SIG-M5 treated with dmso at 0.1 percent for 504 hours (cell line): ENCODE results near the gene AR.

Source experiments
- DNase-seq: peaks from one replicate; lab custom pipeline; 2025; ENCODE audit not compliant: unreplicated experiment; lab: John Stamatoyannopoulos, UW

AR gene, protein sequence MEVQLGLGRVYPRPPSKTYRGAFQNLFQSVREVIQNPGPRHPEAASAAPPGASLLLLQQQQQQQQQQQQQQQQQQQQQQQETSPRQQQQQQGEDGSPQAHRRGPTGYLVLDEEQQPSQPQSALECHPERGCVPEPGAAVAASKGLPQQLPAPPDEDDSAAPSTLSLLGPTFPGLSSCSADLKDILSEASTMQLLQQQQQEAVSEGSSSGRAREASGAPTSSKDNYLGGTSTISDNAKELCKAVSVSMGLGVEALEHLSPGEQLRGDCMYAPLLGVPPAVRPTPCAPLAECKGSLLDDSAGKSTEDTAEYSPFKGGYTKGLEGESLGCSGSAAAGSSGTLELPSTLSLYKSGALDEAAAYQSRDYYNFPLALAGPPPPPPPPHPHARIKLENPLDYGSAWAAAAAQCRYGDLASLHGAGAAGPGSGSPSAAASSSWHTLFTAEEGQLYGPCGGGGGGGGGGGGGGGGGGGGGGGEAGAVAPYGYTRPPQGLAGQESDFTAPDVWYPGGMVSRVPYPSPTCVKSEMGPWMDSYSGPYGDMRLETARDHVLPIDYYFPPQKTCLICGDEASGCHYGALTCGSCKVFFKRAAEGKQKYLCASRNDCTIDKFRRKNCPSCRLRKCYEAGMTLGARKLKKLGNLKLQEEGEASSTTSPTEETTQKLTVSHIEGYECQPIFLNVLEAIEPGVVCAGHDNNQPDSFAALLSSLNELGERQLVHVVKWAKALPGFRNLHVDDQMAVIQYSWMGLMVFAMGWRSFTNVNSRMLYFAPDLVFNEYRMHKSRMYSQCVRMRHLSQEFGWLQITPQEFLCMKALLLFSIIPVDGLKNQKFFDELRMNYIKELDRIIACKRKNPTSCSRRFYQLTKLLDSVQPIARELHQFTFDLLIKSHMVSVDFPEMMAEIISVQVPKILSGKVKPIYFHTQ

DNA sequence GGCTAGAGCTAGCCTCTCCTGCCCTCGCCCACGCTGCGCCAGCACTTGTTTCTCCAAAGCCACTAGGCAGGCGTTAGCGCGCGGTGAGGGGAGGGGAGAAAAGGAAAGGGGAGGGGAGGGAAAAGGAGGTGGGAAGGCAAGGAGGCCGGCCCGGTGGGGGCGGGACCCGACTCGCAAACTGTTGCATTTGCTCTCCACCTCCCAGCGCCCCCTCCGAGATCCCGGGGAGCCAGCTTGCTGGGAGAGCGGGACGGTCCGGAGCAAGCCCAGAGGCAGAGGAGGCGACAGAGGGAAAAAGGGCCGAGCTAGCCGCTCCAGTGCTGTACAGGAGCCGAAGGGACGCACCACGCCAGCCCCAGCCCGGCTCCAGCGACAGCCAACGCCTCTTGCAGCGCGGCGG, at the start of gene AR:
Gene AR, plus strand, starts transcription at position 204 of the 400 bp plus-strand sequence. CDS start 1,126 bp downstream, outside the sequence.
- DNase-seq, result no peak

DNA sequence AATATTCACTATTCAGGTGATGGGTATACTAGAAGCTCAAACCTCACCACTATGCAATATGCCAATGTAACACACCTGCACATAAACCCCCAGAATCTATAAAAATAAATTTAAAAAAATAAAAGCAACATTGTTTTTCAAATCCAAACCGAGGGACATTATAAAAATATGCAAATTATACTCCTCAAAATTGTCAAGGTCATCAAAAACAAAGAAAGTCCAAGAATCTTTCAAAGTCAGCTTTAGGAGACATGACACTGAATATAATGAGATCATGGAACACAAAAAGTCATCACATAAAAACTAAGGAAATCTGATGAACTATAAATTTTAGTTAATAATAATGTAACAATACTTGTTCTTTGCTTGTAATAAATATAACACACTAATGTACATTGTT, 43.2 kb upstream of the AR start:
- no peak for DNase-seq

DNA sequence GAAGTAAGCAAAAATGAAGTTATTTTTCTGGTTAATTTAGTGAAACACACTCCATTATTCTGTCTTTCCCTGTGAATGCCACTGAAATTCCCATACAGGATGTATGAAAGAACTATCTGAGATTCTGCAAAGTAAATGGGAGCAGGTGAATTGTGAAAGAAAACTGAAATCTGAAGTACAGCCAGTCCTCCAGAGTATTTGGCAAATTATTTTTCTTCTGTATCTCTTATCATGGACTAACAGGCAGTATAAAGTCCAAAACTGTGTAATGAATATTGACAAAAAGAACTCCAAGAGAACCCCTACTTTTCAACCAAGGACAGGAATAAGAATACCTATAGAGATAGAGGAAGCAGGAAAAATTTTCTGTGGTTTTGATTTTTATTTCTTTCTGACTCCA, 40.8 kb upstream of the AR start:
- no peak for DNase-seq

DNA sequence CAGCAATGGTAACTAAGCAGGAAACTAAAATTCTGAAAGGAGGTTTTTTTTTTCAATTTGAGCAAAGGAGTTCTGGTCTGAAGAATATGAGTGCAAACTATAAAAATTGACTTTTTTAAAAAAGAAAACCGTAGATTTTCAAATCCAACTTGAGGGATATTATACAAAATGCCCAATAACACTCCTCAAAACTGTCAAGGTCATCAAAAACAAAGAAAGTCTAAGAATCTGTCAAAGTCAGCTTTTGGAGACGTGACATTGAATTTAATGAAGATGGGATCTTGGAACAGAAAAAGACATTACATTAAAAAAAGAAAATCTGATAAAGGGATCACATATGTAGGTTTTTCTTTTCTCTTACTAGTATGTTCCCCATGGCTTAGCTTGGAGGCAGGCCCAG, 40.4 kb upstream of the AR start:
- no peak for DNase-seq

DNA sequence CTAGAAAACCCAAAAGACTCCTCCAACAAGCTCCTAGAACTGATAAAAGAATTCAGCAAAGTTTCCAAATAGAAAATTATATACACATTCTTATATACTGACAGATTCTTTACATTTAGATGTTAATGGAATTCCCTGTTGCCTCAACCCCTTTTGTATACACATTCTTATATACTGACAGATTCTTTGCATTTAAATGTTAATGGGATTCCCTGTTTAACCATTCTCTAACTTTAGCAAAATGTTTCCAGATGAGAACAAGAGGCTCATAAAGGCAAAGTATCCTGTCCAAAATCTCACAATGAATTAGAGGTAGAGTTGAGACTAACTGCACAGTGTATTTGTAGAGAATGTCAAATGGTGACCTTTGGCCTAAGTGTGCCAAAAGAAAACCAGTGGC, 23.1 kb upstream of the AR start:
- DNase-seq, result no peak

DNA sequence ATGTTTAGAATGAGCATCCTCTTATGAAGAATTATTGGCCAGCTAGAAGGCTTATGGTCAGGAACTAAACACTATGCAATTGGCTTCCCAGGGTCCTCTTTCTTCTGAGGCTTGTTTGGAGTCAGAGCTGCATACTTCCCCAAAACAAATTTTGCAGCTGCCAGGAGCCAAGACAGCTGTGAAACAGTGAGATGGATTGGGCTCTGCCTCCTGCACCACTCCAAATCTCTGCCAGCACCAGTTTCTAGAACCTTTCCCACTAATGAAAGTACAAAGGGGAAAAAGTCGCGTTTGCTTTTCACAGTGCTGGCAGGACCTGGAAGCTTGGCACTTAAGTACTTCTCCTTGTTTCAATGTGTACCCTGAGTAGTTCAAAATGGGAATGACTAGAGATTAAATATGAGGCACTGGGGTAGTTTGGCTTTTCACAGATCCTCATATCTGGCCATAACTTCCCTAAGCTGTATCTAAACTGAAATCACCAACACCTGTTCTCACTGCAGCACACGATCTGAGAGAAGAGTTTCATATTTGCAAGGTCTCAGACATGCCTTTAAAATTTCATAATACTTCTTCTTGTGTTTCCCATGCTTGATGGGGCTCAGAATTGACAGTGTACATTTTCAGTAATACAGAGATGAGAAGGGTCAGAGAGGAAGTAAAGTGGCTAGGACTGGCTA, 20.7 kb upstream of the AR start:
- no peak for DNase-seq

DNA sequence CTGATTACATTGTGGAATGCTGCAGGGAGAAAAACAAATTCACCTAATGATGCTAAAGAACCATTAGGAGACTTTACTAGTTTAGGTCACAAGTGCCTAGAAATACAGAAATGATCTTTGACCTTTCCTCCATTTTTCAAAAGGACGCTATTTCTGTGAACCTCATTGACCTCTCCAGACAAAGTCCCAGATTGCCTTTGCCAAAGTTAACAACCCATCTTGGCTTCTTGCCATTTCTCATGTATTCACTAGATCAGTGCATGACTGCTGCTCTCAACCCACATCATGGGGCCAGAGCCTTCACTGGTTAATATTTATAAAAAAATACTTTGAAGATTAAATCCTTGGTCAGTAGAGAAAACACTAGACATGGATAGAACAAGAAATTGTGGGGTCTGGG, 19.9 kb upstream of the AR start:
- DNase-seq, result no peak

DNA sequence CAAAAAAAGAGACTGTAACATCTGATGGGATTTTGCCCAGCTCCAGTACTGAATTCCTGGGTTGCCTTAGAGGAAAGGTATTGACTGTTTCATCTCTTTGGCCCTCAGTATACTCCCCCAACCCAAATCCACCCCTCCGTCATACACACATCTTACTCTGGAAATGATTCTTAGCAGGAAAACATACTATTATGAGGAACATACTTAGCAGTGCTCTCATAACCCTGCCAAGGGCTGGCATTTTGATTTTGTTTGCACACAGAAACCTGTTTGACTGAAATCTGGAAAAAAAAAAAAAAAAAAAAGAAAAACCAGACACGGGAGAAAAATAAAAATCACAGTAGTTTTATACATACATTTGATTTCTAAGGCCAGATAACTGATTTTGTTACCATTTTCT, 19.4 kb upstream of the AR start:
- DNase-seq, result no peak

DNA sequence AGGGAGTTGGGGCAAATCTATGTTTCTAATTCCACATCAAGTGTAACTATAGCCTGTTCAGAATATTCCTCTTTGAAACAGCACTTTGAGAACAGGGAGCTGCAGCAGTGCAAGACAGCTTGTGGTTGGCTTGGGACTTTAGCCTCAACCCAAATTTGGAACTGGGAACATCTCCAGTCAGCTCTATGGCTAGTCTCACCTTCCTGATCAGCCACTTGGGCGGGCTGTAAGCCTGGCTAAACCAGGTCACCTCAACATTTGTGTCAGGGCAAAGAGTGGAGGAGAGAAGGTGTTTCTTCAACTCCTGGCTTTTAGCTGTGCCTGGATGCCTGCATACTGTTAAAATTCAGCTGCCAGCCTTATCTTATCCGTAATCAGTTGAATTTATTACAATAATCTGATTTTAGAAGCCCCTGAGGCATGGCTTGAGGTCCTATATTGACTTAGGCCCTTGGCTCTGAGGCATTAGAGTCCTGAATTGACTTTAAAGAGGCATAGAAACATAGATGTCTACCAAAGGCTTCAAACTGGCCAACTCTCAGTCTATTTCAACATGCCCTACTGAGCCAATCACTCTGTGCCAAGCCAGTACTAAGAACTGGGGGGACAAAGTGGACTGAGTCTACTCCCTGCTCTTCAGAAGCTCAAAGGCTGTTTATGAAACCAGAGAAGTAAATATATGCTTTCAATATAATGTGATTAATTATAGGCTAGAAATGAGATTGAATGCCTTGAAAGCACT, 18.7 kb upstream of the AR start:
- no peak for DNase-seq

DNA sequence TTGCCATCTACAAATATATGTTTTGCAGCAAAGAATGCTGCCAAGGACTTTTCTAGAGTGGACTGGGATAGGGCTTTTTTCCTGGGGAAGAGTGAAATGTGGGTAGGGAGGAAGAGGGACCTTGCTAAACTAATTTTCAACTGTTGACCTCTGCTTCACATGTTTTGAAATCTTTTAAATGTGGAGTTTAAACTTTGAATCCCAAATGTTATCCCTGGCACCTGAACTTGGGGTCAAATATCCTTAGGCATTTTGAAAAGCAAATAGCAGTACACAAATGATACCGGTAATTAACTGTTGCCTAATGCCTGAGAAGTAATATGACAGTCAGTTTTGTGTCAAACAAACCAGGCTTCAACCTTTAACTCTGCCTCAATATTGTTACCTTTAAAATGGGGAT, 7.3 kb upstream of the AR start:
- no peak for DNase-seq

DNA sequence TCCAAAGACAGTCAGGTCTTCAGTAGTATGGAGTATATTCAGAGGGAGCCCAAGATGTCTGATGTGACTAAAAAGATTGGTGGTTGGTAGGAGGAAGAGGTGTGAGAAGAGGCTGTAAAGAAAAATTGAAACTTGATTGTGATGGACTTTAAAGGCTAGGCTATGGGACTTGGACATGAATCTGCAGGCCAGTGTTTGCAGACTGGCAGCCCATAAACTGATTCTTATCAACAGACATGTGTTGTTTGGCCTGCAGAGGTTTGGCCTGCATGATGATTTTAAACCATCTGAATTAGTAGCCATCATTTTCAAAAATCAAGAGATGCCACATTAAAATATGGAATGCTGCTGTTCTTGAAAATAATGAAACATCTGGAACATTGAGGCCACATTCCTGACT, 5.4 kb upstream of the AR start:
- DNase-seq, result no peak

DNA sequence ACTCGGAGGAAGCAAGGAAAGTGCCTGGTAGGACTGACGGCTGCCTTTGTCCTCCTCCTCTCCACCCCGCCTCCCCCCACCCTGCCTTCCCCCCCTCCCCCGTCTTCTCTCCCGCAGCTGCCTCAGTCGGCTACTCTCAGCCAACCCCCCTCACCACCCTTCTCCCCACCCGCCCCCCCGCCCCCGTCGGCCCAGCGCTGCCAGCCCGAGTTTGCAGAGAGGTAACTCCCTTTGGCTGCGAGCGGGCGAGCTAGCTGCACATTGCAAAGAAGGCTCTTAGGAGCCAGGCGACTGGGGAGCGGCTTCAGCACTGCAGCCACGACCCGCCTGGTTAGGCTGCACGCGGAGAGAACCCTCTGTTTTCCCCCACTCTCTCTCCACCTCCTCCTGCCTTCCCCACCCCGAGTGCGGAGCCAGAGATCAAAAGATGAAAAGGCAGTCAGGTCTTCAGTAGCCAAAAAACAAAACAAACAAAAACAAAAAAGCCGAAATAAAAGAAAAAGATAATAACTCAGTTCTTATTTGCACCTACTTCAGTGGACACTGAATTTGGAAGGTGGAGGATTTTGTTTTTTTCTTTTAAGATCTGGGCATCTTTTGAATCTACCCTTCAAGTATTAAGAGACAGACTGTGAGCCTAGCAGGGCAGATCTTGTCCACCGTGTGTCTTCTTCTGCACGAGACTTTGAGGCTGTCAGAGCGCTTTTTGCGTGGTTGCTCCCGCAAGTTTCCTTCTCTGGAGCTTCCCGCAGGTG, 637 bp downstream of the AR start:
- no peak for DNase-seq

DNA sequence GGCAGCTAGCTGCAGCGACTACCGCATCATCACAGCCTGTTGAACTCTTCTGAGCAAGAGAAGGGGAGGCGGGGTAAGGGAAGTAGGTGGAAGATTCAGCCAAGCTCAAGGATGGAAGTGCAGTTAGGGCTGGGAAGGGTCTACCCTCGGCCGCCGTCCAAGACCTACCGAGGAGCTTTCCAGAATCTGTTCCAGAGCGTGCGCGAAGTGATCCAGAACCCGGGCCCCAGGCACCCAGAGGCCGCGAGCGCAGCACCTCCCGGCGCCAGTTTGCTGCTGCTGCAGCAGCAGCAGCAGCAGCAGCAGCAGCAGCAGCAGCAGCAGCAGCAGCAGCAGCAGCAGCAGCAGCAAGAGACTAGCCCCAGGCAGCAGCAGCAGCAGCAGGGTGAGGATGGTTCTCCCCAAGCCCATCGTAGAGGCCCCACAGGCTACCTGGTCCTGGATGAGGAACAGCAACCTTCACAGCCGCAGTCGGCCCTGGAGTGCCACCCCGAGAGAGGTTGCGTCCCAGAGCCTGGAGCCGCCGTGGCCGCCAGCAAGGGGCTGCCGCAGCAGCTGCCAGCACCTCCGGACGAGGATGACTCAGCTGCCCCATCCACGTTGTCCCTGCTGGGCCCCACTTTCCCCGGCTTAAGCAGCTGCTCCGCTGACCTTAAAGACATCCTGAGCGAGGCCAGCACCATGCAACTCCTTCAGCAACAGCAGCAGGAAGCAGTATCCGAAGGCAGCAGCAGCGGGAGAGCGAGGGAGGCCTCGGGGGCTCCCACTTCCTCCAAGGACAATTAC, 1.4 kb downstream of the AR start:
- DNase-seq, result no peak

DNA sequence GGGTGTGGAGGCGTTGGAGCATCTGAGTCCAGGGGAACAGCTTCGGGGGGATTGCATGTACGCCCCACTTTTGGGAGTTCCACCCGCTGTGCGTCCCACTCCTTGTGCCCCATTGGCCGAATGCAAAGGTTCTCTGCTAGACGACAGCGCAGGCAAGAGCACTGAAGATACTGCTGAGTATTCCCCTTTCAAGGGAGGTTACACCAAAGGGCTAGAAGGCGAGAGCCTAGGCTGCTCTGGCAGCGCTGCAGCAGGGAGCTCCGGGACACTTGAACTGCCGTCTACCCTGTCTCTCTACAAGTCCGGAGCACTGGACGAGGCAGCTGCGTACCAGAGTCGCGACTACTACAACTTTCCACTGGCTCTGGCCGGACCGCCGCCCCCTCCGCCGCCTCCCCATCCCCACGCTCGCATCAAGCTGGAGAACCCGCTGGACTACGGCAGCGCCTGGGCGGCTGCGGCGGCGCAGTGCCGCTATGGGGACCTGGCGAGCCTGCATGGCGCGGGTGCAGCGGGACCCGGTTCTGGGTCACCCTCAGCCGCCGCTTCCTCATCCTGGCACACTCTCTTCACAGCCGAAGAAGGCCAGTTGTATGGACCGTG, 2.2 kb downstream of the AR start:
- DNase-seq, result no peak

DNA sequence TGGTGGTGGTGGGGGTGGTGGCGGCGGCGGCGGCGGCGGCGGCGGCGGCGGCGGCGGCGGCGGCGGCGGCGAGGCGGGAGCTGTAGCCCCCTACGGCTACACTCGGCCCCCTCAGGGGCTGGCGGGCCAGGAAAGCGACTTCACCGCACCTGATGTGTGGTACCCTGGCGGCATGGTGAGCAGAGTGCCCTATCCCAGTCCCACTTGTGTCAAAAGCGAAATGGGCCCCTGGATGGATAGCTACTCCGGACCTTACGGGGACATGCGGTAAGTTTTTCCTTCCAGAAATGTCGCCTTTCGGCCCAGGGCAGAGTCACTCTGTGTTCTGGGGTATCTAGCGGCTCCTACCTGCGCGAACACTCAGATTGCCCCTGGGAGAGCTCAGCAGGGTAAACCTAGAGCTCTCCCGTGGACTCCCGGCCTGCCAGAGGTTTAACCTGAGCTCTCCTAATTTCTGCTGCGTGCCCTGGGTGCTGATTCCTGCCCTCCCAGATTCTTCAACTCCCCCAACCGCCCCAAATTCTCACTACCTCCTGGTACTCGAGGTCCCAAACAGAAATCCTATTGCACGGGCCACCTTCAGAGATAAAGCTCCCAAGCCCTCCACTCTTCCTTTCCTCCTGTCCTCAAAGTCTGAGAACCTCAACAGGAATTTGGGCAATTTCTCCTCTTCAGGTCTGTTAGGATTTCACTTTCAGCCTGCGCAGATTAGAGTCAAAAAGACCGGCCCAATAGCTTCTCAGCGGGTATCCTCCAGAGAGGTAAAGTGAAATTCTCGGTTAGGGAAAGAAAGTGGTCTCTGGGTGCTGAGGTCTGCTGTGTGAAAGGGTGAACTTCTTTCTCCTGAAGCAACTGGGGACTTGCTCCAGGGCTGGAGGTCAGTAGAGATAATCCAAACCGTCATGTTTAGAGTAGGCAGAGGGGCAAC, 2.9 kb downstream of the AR start:
- no peak for DNase-seq

DNA sequence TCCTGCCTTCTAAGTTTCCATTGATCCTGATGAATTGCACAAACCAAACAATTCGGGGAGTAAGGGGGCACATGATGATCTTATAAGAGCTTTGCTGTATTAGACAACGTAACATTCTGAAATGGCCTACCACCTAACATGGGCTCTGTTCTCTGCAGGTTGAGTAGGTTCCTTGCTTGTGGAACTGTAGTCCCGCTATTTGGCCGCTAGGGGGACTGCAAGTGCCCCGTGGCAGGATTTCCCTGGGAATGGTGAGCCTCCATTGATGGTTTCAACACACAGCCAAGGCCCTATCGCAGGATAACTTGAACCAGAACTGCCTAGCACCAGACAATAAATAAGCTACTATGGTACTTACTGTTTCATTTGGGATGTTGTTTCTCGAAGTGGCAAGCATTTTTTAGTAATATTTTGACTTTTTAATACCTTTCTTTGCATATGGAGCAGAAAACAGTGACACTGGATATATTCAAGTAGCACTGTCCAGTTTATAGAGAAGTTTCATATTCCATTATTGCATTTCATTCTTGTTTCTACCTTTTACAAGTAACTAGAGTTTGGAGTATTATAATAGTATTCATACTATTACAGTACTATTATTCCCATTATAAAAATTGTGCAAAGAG, 11.9 kb downstream of the AR start:
- DNase-seq, result peak; percentile 11

DNA sequence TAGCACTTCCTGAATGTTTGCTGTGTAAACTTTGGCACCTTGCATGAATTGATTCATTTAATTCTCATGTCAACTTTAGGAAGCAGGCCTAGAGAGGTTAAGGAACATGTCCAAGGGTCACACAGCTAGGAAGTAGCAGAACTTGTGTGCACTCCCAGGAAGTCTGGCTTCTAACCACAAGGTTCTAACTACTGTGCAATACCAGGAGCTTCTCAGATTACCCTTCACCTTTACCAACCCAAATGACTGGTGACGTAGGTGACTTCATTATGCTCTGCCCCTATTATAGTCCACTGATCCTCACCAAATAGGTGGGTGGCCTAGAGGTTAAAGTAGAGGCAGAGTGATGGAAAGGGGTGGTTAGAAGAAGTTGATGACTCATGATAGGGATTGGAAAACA, 14.4 kb downstream of the AR start:
- DNase-seq, result no peak
